ENCODE results near the gene NCAM2. TPM values are rescaled to one million over a fixed set of nuclear protein-coding genes. Genes with fewer than 3 reads are reported as not detected.

Gene NCAM2
- total RNA-seq, 1 donor from 2014 or later = 15.9 TPM

- intact Hi-C loops (cut with DNase I) = no loop called here
Observed at GRCh38 chr21:21177353-21177986, 179.3 kb downstream of the NCAM2 start.

GRCh38 chr21:21179619-21180298 lies 181.6 kb downstream of the NCAM2 start:
- DNase-seq (no peak), ATAC-seq (no peak)
- intact Hi-C loops (cut with DNase I) = no loop called here
- no peaks in the 10 kb centered on the region for H3K9me3 ChIP-seq
- no peak overlapping the region for H3K4me3 ChIP-seq
- H3K27me3 ChIP-seq = no peaks in the 10 kb centered on the region
- H3K27ac ChIP-seq = no peak overlapping the region
- TF ChIP-seq, protein P1, sequence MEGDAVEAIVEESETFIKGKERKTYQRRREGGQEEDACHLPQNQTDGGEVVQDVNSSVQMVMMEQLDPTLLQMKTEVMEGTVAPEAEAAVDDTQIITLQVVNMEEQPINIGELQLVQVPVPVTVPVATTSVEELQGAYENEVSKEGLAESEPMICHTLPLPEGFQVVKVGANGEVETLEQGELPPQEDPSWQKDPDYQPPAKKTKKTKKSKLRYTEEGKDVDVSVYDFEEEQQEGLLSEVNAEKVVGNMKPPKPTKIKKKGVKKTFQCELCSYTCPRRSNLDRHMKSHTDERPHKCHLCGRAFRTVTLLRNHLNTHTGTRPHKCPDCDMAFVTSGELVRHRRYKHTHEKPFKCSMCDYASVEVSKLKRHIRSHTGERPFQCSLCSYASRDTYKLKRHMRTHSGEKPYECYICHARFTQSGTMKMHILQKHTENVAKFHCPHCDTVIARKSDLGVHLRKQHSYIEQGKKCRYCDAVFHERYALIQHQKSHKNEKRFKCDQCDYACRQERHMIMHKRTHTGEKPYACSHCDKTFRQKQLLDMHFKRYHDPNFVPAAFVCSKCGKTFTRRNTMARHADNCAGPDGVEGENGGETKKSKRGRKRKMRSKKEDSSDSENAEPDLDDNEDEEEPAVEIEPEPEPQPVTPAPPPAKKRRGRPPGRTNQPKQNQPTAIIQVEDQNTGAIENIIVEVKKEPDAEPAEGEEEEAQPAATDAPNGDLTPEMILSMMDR (IDR thresholded peaks at IDR 0.05) = no peak
- H3K36me3 ChIP-seq = no peaks in the 10 kb centered on the region
- no peaks in the 10 kb centered on the region for H3K4me1 ChIP-seq

More at GRCh38 chr21:21177353-21177986, 179.3 kb downstream of the NCAM2 start:
- no peak overlapping the region for H3K4me3 ChIP-seq
- no peak overlapping the region for H3K27ac ChIP-seq
- H3K4me1 ChIP-seq = no peaks in the 10 kb centered on the region
- no peaks in the 10 kb centered on the region for H3K9me3 ChIP-seq
- no peak for DNase-seq
- H3K36me3 ChIP-seq = no peaks in the 10 kb centered on the region
- TF ChIP-seq, protein P1 (IDR thresholded peaks at IDR 0.05) = no peak
- ATAC-seq = no peak
- H3K27me3 ChIP-seq = no peaks in the 10 kb centered on the region

DNA sequence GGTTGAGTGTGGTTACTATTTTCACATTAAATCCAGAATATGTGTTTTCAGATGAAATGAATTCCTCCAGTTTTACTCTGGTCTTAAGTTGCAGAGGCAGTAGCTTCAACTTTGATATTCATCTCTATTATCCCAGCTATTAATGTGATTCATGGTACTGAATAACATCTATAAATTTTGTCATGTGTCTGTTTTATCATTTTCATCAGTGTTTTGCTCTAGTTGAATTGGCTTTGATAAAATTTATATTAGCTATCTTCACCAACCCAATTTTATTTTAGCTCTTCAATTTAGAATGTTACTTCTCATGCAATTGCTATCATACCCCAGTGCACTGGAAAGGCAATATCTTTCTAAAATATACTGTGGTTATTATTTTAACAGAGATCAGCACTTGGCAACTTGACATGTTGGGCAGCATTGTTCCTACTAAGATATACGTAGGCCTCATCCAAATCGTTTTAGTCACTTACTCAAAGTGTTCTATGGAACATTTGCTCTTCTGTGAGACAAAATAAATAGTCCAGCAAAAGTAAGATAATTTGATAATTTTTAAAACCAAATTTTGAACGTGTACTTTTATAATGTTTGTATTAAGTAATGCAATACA lies 184.3 kb downstream of the NCAM2 start:
- H3K36me3 ChIP-seq = no peaks in the 10 kb centered on the region
- H3K27ac ChIP-seq = no peak overlapping the region
- intact Hi-C loops (cut with DNase I) = no loop called here
- H3K4me1 ChIP-seq = no peaks in the 10 kb centered on the region
- H3K4me3 ChIP-seq = no peak overlapping the region
- DNase-seq = no peak
- ATAC-seq = no peak
- no peaks in the 10 kb centered on the region for H3K9me3 ChIP-seq
- TF ChIP-seq, protein P1 (IDR thresholded peaks at IDR 0.05) = no peak
- no peaks in the 10 kb centered on the region for H3K27me3 ChIP-seq

DNA sequence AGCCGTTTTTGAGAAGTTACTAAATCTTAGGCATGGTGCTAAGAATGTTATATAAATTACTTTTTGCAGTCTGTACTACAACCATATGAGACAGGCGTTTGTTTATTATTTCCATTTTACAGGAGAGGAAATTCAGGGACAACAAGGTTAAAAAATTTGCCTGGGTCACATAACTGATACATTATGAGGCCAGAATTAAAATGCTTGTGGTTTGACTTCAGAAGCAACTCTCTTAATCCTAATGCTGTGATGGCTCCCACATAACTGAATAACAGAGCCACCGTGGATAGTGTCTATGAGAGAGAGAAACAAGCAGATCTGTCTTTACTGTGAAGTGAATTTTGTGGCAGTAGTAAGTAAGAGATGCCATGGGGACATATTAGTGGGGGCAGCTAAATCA lies 184.9 kb downstream of the NCAM2 start:
- Histone ChIP-seq H3K27ac (no peak overlapping the region), H3K36me3 (no peaks in the 10 kb centered on the region), H3K9me3 (no peaks in the 10 kb centered on the region), H3K4me3 (no peak overlapping the region), H3K4me1 (no peaks in the 10 kb centered on the region), H3K27me3 (no peaks in the 10 kb centered on the region)
- TF ChIP-seq, protein P1 (IDR thresholded peaks at IDR 0.05) = no peak
- ATAC-seq (no peak), DNase-seq (no peak)
- intact Hi-C loops (cut with DNase I) = no loop called here

- DNase-seq (no peak), ATAC-seq (no peak)
- Histone ChIP-seq H3K27ac (no peak overlapping the region), H3K4me1 (no peaks in the 10 kb centered on the region), H3K27me3 (no peaks in the 10 kb centered on the region), H3K4me3 (no peak overlapping the region), H3K9me3 (no peaks in the 10 kb centered on the region), H3K36me3 (no peaks in the 10 kb centered on the region)
- TF ChIP-seq, protein P1 (IDR thresholded peaks at IDR 0.05) = no peak
- intact Hi-C loops (cut with DNase I) = no loop called here
Observed at GRCh38 chr21:21184771-21185528, 186.7 kb downstream of the NCAM2 start.
